ENCODE data around the gene FRG2B.
"Not testable (repeated sequence)": the region's sequence is repeated elsewhere in the genome, so short reads cannot be mapped to it uniquely, and the experiment has no call there.

FRG2B gene

GRCh38 chr10:133599869-133600268 lies 26.7 kb downstream of the FRG2B start:
- DNase-seq (ENCODE audit: low spot score): not testable (repeated sequence)

- DNase-seq (ENCODE audit: low spot score): no peak
These were observed 33.9 kb downstream of the FRG2B start for GRCh38 chr10:133592716-133593115.

DNA sequence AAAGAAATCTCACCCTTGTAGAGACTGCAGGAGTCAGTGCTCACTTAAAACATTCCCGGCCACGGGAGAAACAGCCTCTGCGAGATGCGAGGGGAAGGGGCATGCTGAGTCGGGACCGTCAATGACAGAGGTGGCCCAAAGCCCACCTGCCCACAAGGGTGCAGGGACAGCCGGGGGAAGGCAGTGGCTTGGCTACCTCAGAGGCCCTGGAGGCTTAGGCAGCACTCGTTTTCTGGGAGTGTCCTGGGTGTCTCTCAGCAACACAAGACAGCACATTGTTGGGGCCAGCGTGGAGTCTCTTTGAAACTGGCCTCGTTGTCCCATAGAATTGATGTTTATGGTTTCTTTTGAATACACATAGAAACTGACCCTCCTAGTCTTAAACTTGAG lies 35.6 kb downstream of the FRG2B start:
- DNase-seq (ENCODE audit: low spot score): no peak

- DNase-seq (ENCODE audit: low spot score): no peak
These were observed 36.2 kb downstream of the FRG2B start for GRCh38 chr10:133590226-133590969.

GRCh38 chr10:133577037-133577436 lies 49.6 kb downstream of the FRG2B start:
- not testable (repeated sequence) for DNase-seq (ENCODE audit: low spot score)
